ENCODE results near the gene PDZRN4.

DNA sequence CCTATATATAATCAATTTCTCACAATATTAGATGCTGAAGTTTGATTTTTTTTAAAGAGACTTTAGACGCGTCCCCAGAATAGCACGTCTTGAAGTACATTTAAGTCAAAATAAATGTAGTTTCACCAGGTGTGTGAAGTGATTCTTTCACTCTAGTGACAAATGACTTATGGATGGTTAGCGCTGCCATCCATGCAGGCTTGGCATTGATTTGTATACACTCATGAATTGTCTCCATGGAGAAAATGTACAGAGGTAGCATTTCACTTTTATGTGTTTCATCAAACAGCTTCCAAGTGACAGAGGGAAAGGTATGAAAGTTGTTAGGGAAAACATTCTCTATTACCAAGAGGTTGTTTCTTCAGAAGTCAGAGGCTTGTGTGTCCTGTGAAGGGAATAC is 360.8 kb downstream of the PDZRN4 start:
- no peak for TF ChIP-seq POLR2A (IDR thresholded peaks at IDR 0.05)
- TF ChIP-seq, protein P1, sequence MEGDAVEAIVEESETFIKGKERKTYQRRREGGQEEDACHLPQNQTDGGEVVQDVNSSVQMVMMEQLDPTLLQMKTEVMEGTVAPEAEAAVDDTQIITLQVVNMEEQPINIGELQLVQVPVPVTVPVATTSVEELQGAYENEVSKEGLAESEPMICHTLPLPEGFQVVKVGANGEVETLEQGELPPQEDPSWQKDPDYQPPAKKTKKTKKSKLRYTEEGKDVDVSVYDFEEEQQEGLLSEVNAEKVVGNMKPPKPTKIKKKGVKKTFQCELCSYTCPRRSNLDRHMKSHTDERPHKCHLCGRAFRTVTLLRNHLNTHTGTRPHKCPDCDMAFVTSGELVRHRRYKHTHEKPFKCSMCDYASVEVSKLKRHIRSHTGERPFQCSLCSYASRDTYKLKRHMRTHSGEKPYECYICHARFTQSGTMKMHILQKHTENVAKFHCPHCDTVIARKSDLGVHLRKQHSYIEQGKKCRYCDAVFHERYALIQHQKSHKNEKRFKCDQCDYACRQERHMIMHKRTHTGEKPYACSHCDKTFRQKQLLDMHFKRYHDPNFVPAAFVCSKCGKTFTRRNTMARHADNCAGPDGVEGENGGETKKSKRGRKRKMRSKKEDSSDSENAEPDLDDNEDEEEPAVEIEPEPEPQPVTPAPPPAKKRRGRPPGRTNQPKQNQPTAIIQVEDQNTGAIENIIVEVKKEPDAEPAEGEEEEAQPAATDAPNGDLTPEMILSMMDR (IDR thresholded peaks at IDR 0.05), result no peak

Measured in thyroid gland (tissue), 4 donors.